Sigmoid colon (tissue), 7 donors: ENCODE measurements around the gene TSPAN17. TPM values are rescaled to one million over a fixed set of nuclear protein-coding genes. Genes with fewer than 3 reads are reported as not detected.

Source experiments
- DNase-seq: peaks from one replicate; pipeline ENCODE4 v3.0.0-alpha.2; 2019
- H3K27ac ChIP-seq, 4 donors: fragments of 200-600 bp; sonication (generic); one replicate each; pipeline ENCODE4 v1.5.1; 2016 to 2019; ENCODE audit warnings: mild to moderate bottlenecking in 1 of 4
- H3K27me3 ChIP-seq, 3 donors: fragments of 200-600 bp; sonication (generic); one replicate each; pipeline ENCODE4 v1.5.1; 2019; ENCODE audit warnings: mild to moderate bottlenecking in 1 of 3
- H3K36me3 ChIP-seq, 4 donors: fragments of 200-600 bp; sonication (generic); one replicate each; pipeline ENCODE4 v1.5.1; 2016 to 2019
- H3K4me1 ChIP-seq, 4 donors: fragments of 200-600 bp; sonication (generic); one replicate each; pipeline ENCODE4 v1.5.1; 2017 to 2019
- H3K4me3 ChIP-seq, 4 donors: fragments of 200-600 bp; sonication (generic); one replicate each; pipeline ENCODE4 v1.5.1; 2017 to 2019; ENCODE audit warnings: mild to moderate bottlenecking in 2 of 4, moderate library complexity in 1 of 4
- H3K9me3 ChIP-seq, 4 donors: fragments of 200-600 bp in 3 of 4; sonication (generic) in 3 of 4; one replicate each; pipeline versions ENCODE4 v1.5.1 to v1.6.1; 2013 to 2019
- CTCF ChIP-seq, 4 experiments: fragments of 450-650 bp in 3 of 4; fragments of 200-600 bp in 1 of 4; IDR thresholded peaks; one replicate each; pipeline ENCODE4 v1.5.1; 2016 to 2019; ENCODE audit warnings: antibody characterized with exemption in 4 of 4, mild to moderate bottlenecking in 3 of 4, moderate library complexity in 2 of 4
- EP300 ChIP-seq, 4 donors: sonication (generic); formaldehyde crosslinking; IDR thresholded peaks; one replicate each; pipeline ENCODE4 v1.6.1; 2017; ENCODE audit warnings: antibody characterized with exemption in 4 of 4
- POLR2A ChIP-seq, 2 donors: fragments of 450-650 bp; IDR thresholded peaks; one replicate each; pipeline ENCODE4 v1.6.1; 2016; ENCODE audit warnings: antibody characterized with exemption in 2 of 2, mild to moderate bottlenecking in 2 of 2, moderate library complexity in 2 of 2
- POLR2AphosphoS5 ChIP-seq, 4 donors: sonication (generic); formaldehyde crosslinking; IDR thresholded peaks; one replicate each; pipeline ENCODE4 v1.6.1; 2017; ENCODE audit warnings: antibody characterized with exemption in 4 of 4
- WGBS, 2 donors: extraction: QIAGEN DNeasy Blood & Tissue Kit; methylation state at CpG; one replicate each; pipeline ENCODE4 v1.1.7; 2013; 5-methylcytosine and 5-hydroxymethylcytosine counted together
- intact Hi-C: fragments of 100-400 bp; cut with DNase I; formaldehyde crosslinking; loops from one replicate; pipeline ENCODE4 v1.15.1; 2023
- polyA plus RNA-seq, 3 donors: library from polyadenylated mRNA; stranded (reverse); fragments of 200-250 nt; gene quantifications; one replicate each; pipeline ENCODE4 v1.2.3, GENCODE V29; 2013
- total RNA-seq, 4 donors: library from RNA; depleted of rRNA; stranded (reverse); fragments of >200 nt; gene quantifications; one replicate each; pipeline ENCODE4 v1.1.0, GENCODE V29; 2016
- donor health status: healthy with polysubstance abuse.
- donor health status: Bipolar disorder and iron deficiency.
- donor health status: healthy.

Gene TSPAN17
- total and polyA plus RNA-seq, 7 donors, result 7.4 to 37.7 (median 21.7) TPM

GRCh38 chr5:176664886-176665285 is 17.6 kb downstream of the TSPAN17 start:
- no peak overlapping the region for H3K4me3 ChIP-seq
- no peaks in the 10 kb centered on the region for H3K9me3 ChIP-seq
- H3K27ac ChIP-seq, result no peak overlapping the region
- peaks cover 0 to 39% (median 18%) of the 10 kb centered on the region in 3 donors for H3K27me3 ChIP-seq
- intact Hi-C loops, result loop anchor here (5.0 kb wide), 1 partner anchor 447 kb away; no protein-coding TSS in a partner anchor
- H3K4me1 ChIP-seq, result peaks cover 0 to 6% (median 2%) of the 10 kb centered on the region in 4 donors
- DNase-seq, result no peak
- H3K36me3 ChIP-seq, result no peaks in the 10 kb centered on the region
- TF ChIP-seq EP300 (IDR thresholded peaks at IDR 0.05) (no peak), POLR2A (IDR thresholded peaks at IDR 0.05) (no peak)
- 40 to 78% methylated on average over 19 of the region's 19 CpGs for WGBS, 2 donors

GRCh38 chr5:176665517-176665916 is 18.2 kb downstream of the TSPAN17 start:
- Histone ChIP-seq H3K4me1 (peaks cover 0 to 6% (median 2%) of the 10 kb centered on the region in 4 donors), H3K4me3 (no peak overlapping the region), H3K9me3 (no peaks in the 10 kb centered on the region), H3K27ac (no peak overlapping the region), H3K36me3 (no peaks in the 10 kb centered on the region), H3K27me3 (peaks cover 2 to 46% (median 24%) of the 10 kb centered on the region in 3 donors)
- TF ChIP-seq CTCF (IDR thresholded peaks at IDR 0.05), result no peak
- no peak for TF ChIP-seq POLR2A (IDR thresholded peaks at IDR 0.05)
- TF ChIP-seq POLR2AphosphoS5 (IDR thresholded peaks at IDR 0.05), result no peak
- TF ChIP-seq EP300 (IDR thresholded peaks at IDR 0.05), result no peak
- intact Hi-C loops, result no loop called here
- 88% methylated on average over 6 of the region's 6 CpGs for WGBS, 2 donors
- DNase-seq, result no peak

GRCh38 chr5:176667637-176668036 is 20.4 kb downstream of the TSPAN17 start:
- TF ChIP-seq CTCF (IDR thresholded peaks at IDR 0.05), result no peak
- H3K4me1 ChIP-seq, result no peaks in the 10 kb centered on the region
- H3K27me3 ChIP-seq, result peaks cover 7 to 61% (median 29%) of the 10 kb centered on the region in 3 donors
- no peak overlapping the region for H3K4me3 ChIP-seq
- no peaks in the 10 kb centered on the region for H3K36me3 ChIP-seq
- 68 to 73% methylated on average over 7 of the region's 7 CpGs for WGBS, 2 donors
- intact Hi-C loops, result no loop called here
- DNase-seq, result no peak
- no peak overlapping the region for H3K27ac ChIP-seq
- H3K9me3 ChIP-seq, result no peaks in the 10 kb centered on the region

- TF ChIP-seq POLR2AphosphoS5 (IDR thresholded peaks at IDR 0.05) (no peak), EP300 (IDR thresholded peaks at IDR 0.05) (no peak), CTCF (IDR thresholded peaks at IDR 0.05) (no peak), POLR2A (IDR thresholded peaks at IDR 0.05) (no peak)
- H3K27me3 ChIP-seq, result peaks cover 7 to 33% (median 15%) of the 10 kb centered on the region in 3 donors
- no peak for DNase-seq
- no peaks in the 10 kb centered on the region for H3K9me3 ChIP-seq
- H3K27ac ChIP-seq, result no peak overlapping the region
- WGBS, 2 donors, result 81 to 91% methylated on average over 8 of the region's 8 CpGs
- intact Hi-C loops, result no loop called here
- H3K36me3 ChIP-seq, result no peaks in the 10 kb centered on the region
- H3K4me3 ChIP-seq, result no peak overlapping the region
- H3K4me1 ChIP-seq, result no peaks in the 10 kb centered on the region
Measured at GRCh38 chr5:176670449-176670848, 23.2 kb downstream of the TSPAN17 start.

- DNase-seq, result no peak
- Histone ChIP-seq H3K27me3 (peaks cover 7 to 29% (median 13%) of the 10 kb centered on the region in 3 donors), H3K4me3 (no peak overlapping the region), H3K4me1 (no peaks in the 10 kb centered on the region), H3K9me3 (no peaks in the 10 kb centered on the region), H3K27ac (no peak overlapping the region), H3K36me3 (no peaks in the 10 kb centered on the region)
- TF ChIP-seq POLR2AphosphoS5 (IDR thresholded peaks at IDR 0.05), result no peak
- no peak for TF ChIP-seq EP300 (IDR thresholded peaks at IDR 0.05)
- no peak for TF ChIP-seq CTCF (IDR thresholded peaks at IDR 0.05)
- no peak for TF ChIP-seq POLR2A (IDR thresholded peaks at IDR 0.05)
- 62 to 70% methylated on average over 4 of the region's 4 CpGs for WGBS, 2 donors
- intact Hi-C loops, result no loop called here
Measured at GRCh38 chr5:176671399-176671798, 24.1 kb downstream of the TSPAN17 start.
